Epithelial cell of esophagus (primary cell): ENCODE data around the gene PARD3.

Source experiments
- DNase-seq: peaks from one replicate; pipeline ENCODE4 v3.0.0; 2010; ENCODE audit warnings: low read depth
- H3K4me3 ChIP-seq: 2 replicates; pipeline ENCODE4 v1.5.1; 2011; ENCODE audit warnings: mild to moderate bottlenecking, low read length, control low read depth
- CTCF ChIP-seq: IDR thresholded peaks from 2 replicates; pipeline ENCODE4 v1.5.1; 2011; ENCODE audit warnings: low read depth, mild to moderate bottlenecking, low read length, control low read depth, inconsistent platforms; ENCODE audit not compliant: insufficient read depth; ENCODE audit errors: missing control alignments

PARD3 gene

DNA sequence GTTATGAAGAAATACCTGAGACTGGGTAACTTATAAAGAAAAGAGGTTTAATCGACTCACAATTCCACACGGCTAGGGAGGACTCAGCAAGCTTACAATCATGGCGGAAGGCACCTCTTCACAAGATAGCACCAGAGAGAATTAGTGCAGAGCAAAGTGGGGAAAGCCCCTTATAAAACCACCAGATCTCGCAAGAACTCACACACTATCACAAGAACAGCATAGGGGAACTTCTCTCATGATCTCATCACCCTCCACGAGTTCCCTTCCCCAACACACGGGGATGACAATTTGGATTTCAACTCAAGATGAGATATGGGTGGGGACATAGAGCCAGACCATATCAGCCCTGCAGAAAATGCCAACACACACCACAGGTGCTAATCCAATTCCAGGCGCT, 218.7 kb downstream of the PARD3 start:
- no peak overlapping the region for H3K4me3 ChIP-seq
- no peak for TF ChIP-seq CTCF
- no peak for DNase-seq

DNA sequence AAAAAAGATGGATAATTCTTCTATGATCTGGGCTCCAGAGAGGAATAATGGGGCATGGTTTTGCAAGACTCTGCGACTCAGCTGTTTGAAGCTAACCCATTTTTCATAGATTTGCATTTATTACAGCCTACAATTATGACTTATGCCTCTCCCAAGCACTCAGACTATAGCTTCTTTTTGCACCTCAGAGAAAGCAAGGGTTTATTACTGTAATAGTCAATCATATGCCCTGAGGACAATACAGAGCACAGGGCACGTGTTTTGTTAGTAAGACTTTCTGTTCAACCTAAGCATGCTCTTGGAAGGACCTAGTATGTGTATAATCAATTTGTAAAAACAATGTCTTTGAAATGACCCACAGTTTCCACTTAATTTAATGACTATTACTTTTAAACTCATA, 221.2 kb downstream of the PARD3 start:
- TF ChIP-seq CTCF: no peak
- peak; percentile 49 for DNase-seq
- H3K4me3 ChIP-seq: no peak overlapping the region

DNA sequence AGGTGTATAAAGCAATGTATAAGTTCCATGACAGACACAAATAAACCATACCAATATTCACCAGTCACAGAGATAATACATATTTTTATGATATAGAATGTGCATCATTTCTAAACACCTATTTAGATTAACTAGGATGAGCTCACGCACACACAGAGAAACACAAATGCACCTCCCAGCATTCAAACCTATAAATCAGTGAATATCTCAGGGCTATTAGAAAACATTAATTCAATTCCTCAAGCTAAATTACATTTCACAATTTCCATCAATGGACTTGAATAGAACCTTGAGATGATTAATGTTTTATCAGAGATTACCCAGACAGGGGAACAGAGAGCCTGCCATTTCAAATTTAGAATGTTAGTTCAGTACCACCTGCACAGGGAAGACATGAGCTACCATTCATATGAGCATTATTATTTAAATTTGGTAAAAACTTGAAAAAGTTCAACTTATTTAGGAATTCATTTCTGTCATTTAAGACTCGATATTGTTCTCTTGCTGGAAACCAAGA, 221.7 kb downstream of the PARD3 start:
- H3K4me3 ChIP-seq: no peak overlapping the region
- no peak for DNase-seq
- TF ChIP-seq CTCF: no peak

DNA sequence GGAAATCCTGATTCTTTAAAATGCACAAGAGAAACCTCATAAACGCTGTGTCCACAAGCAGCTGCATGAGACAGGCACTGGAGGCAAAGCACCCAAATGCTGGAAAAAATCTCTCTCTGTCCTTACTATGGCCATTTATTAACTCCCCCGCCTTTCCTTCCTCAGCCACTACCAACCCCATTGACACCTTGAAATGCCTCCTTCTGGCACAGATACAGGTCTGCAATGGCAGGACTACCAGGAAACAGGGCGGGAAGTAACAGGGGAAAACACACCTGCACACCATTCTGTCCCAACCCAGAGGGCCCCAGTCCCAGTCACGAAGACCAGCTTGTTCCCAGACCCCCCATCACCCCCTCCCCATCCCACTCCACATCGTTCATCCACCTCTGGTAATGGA, 224.3 kb downstream of the PARD3 start:
- H3K4me3 ChIP-seq: no peak overlapping the region
- no peak for DNase-seq
- no peak for TF ChIP-seq CTCF

DNA sequence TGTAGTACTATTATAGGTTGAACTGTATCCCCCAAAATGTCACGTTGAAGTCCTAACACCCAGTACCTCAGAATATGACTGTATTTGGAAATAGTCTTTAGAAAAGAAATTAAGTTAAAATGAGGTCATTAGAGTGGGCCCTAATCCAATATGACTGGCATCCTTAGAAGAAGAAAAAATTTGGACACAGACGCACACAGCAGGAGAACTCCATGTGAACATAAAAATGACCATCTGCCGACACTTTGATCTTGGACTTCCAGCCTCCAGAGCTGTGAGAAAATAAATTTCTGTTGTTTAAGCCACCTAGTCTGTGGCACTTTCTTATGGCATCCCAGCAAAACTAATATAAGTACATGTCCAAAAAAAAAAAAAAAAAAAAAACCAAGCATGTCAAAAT, 225.8 kb downstream of the PARD3 start:
- H3K4me3 ChIP-seq: no peak overlapping the region
- TF ChIP-seq CTCF: no peak
- no peak for DNase-seq

GRCh38 chr10:34587680-34588019, 227.4 kb downstream of the PARD3 start:
- DNase-seq: no peak
- no peak overlapping the region for H3K4me3 ChIP-seq
- no peak for TF ChIP-seq CTCF

GRCh38 chr10:34587002-34587679, 228.0 kb downstream of the PARD3 start:
- DNase-seq: peak; percentile 41
- H3K4me3 ChIP-seq: no peak overlapping the region
- no peak for TF ChIP-seq CTCF
